Body of pancreas (tissue), 4 donors: Measurements from ENCODE around the gene SLC40A1. TPM values are rescaled to one million over a fixed set of nuclear protein-coding genes. Genes with fewer than 3 reads are reported as not detected.

Experiments
- ATAC-seq: fragments of 150-250 bp; one replicate; pipeline ENCODE4 v1.9.1; 2016
- DNase-seq, 4 donors: peaks; one replicate each; pipeline ENCODE4 v3.0.0-alpha.2; 2019
- H3K27ac ChIP-seq, 4 donors: fragments of 200-600 bp; sonication (generic); 1 replicate in 3 of 4; 2 replicates in 1 of 4; pipeline versions ENCODE4 v1.5.1 to v1.6.1; 2016 to 2019; ENCODE audit warnings: mild to moderate bottlenecking in 1 of 4, mixed read lengths in 1 of 4, moderate library complexity in 1 of 4
- H3K27me3 ChIP-seq, 2 donors: fragments of 200-600 bp; sonication (generic); one replicate each; pipeline ENCODE4 v1.6.0; 2016; ENCODE audit warnings: mild to moderate bottlenecking in 1 of 2
- H3K36me3 ChIP-seq, 2 donors: fragments of 200-600 bp; sonication (generic); replicated peaks in 1 of 2; 2 replicates each; pipeline ENCODE4 v1.5.1; 2016; ENCODE audit warnings: low read depth in 2 of 2; ENCODE audit not compliant: insufficient read depth in 1 of 2
- H3K4me1 ChIP-seq: fragments of 200-600 bp; sonication (generic); one replicate; pipeline ENCODE4 v1.6.0; 2016
- H3K4me3 ChIP-seq, 2 donors: fragments of 200-600 bp; sonication (generic); 1 replicate in 1 of 2; 2 replicates in 1 of 2; pipeline ENCODE4 v1.5.1; 2016 to 2019
- H3K9me3 ChIP-seq, 3 donors: fragments of 200-600 bp; sonication (generic); 1 replicate in 2 of 3; 2 replicates in 1 of 3; pipeline ENCODE4 v1.5.1; 2016
- POLR2A ChIP-seq, 3 donors: fragments of 450-650 bp; IDR thresholded peaks; one replicate each; pipeline ENCODE4 v1.6.1; 2016; ENCODE audit warnings: antibody characterized with exemption in 3 of 3, mild to moderate bottlenecking in 2 of 3
- WGBS, 2 donors: methylation state at CpG; one replicate each; pipeline ENCODE4 v1.1.5; 2017; 5-methylcytosine and 5-hydroxymethylcytosine counted together
- intact Hi-C: fragments of 100-400 bp; cut with DNase I; formaldehyde crosslinking; loops from one replicate; pipeline ENCODE4 v1.15.1; 2023
- total RNA-seq, 2 donors: library from RNA; depleted of rRNA; stranded (reverse); fragments of >200 nt; gene quantifications; one replicate each; pipeline ENCODE4 v1.1.0, GENCODE V29; 2016
- TF ChIP-seq, protein P1 (sequence below), 7 experiments: fragments of 450-650 bp in 4 of 7; fragments of 200-600 bp in 3 of 7; sonication (generic) in 3 of 7; IDR thresholded peaks; one replicate each; pipeline ENCODE4 v1.5.1; 2016 to 2019; ENCODE audit warnings: antibody characterized with exemption in 7 of 7

Gene SLC40A1
- total RNA-seq, 2 donors from 2014 or later, result 30.3 to 61.2 TPM

DNA sequence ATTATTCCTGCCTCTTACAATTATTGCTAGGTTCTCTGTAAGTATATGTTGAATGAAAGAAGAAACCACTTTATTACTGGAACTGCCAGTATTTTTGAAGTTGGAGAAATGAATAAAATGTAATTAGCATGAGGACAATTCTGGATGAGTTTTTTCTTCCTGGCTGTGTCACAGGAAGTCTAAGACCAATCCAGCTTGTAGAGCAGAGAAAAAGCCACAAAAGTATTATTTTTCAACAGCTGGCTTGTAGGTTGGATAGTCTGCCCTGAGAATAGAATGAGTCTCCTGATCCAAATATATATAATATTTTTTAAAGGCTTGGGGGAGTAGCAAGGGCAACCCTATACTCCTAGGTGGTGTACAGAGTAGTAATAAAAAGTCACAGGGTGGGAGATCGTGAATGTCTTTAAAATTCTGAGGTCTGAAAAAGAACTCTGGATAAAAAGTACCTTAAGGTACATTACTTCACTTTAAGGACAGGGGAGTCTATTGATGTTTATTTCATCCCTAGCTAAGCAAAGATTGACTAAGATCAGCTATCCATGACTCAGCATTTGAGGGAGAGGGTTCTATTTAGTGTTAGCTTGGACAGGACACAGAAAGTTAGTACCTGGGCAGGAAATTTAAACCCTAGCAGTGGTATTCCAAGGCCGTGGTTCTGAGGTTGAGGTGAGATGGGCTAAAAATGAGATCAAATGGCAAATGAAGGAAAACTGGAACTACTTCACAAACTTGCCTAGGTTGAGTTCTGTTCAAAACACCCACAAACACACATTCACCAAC lies 31.7 kb downstream of the SLC40A1 start:
- H3K36me3 ChIP-seq, result no peaks in the 10 kb centered on the region
- DNase-seq (no peak), ATAC-seq (no peak)
- no peaks in the 10 kb centered on the region for H3K9me3 ChIP-seq
- H3K4me3 ChIP-seq, result no peak overlapping the region
- WGBS, 2 donors, result 50 to 65% methylated on average over 2 of the region's 2 CpGs
- H3K4me1 ChIP-seq, result peaks cover 34% of the 10 kb centered on the region
- H3K27me3 ChIP-seq, result no peaks in the 10 kb centered on the region
- TF ChIP-seq POLR2A (IDR thresholded peaks at IDR 0.05), result no peak
- TF ChIP-seq, protein P1, sequence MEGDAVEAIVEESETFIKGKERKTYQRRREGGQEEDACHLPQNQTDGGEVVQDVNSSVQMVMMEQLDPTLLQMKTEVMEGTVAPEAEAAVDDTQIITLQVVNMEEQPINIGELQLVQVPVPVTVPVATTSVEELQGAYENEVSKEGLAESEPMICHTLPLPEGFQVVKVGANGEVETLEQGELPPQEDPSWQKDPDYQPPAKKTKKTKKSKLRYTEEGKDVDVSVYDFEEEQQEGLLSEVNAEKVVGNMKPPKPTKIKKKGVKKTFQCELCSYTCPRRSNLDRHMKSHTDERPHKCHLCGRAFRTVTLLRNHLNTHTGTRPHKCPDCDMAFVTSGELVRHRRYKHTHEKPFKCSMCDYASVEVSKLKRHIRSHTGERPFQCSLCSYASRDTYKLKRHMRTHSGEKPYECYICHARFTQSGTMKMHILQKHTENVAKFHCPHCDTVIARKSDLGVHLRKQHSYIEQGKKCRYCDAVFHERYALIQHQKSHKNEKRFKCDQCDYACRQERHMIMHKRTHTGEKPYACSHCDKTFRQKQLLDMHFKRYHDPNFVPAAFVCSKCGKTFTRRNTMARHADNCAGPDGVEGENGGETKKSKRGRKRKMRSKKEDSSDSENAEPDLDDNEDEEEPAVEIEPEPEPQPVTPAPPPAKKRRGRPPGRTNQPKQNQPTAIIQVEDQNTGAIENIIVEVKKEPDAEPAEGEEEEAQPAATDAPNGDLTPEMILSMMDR (IDR thresholded peaks at IDR 0.05), result no peak
- intact Hi-C loops, result no loop called here
- peak overlapping the region in 1 of 4 donors; percentile 30 for H3K27ac ChIP-seq

DNA sequence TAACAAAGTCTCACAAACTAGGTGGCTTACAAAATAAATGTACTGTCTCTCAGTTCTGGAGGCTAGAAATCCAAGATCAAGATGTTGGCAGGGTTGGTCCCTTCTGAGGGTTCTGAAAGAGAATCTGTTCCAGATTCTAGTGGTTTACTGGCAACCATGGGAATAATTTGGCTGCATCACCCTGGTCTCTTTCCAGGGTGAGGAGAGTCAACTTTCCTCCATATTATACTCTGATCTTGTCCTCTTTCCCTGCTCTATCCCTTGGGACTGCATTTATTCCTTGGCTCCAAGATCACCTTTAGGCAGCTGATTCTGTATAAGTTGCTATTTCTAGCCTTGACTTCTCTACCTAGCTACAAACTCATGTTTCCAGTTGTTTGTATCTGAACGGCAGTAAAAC lies 35.2 kb downstream of the SLC40A1 start:
- Histone ChIP-seq H3K4me3 (no peak overlapping the region), H3K27ac (no peak overlapping the region), H3K36me3 (no peaks in the 10 kb centered on the region), H3K4me1 (peaks cover 13% of the 10 kb centered on the region), H3K27me3 (no peaks in the 10 kb centered on the region), H3K9me3 (no peaks in the 10 kb centered on the region)
- intact Hi-C loops, result no loop called here
- ATAC-seq (no peak), DNase-seq (no peak)
- no peak for TF ChIP-seq POLR2A (IDR thresholded peaks at IDR 0.05)
- TF ChIP-seq, protein P1 (IDR thresholded peaks at IDR 0.05), result no peak
- 77 to 85% methylated on average over 1 of the region's 1 CpG for WGBS, 2 donors

DNA sequence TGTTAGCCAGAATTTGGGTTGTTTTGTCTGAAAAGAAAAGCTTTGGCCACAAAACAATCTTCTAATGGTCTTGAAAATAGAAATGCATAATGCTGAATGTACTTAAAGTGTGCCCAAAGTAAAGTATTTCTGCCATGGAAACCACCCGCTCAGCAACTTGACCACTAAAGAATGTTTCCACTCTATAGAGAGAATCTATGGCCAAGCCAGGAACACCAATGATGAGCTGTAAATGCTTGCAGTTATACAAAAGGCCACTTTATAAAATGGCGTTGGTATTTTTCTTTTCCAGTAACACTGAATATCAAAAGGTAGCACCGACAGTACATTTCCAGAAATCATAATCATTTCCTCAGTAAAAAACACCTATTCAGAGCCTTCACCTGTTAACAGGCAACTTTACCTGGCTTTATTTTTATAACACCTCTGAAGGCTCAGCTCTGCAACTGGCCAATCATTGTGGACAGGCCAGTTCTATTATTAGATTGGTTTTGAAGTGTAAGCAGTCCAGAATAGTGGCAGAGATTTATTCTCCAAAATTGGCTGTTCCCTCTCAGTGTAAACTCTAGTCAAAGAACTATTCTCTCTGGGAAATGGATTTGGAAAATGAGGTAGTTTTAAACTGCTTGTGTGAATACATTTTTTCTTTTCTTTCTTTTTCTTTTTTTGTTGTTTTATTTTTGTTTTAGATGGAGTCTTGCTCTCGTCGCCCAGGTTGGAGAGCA lies 36.1 kb downstream of the SLC40A1 start:
- Histone ChIP-seq H3K4me3 (no peak overlapping the region), H3K4me1 (peaks cover 9% of the 10 kb centered on the region), H3K27ac (no peak overlapping the region), H3K27me3 (no peaks in the 10 kb centered on the region), H3K36me3 (no peaks in the 10 kb centered on the region), H3K9me3 (no peaks in the 10 kb centered on the region)
- ATAC-seq (no peak), DNase-seq (no peak)
- no peak for TF ChIP-seq POLR2A (IDR thresholded peaks at IDR 0.05)
- TF ChIP-seq, protein P1 (IDR thresholded peaks at IDR 0.05), result no peak
- intact Hi-C loops, result no loop called here
- 86 to 87% methylated on average over 5 of the region's 5 CpGs for WGBS, 2 donors

DNA sequence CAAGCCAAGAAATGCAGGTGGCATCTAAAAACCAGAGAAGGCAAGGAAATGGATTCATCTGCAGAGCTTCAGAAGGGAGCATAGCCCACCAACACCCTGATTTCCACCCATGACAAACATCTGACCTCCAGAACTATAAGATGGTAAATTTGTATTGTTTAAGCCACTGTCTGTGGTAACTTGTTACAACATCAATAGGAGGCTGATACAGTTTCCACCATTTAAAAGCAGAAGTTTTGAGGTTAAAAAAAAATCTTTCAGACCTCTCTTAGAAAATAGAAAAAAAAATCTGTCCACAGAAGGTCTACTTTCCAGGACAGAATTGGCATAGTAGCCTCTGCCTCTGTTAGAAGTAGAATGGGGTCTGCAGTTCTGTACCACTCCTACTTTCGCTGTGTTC lies 37.2 kb downstream of the SLC40A1 start:
- H3K36me3 ChIP-seq, result no peaks in the 10 kb centered on the region
- WGBS, 2 donors, result 82 to 100% methylated on average over 1 of the region's 1 CpG
- H3K27me3 ChIP-seq, result no peaks in the 10 kb centered on the region
- intact Hi-C loops, result no loop called here
- H3K4me1 ChIP-seq, result no peaks in the 10 kb centered on the region
- ATAC-seq, result no peak
- H3K9me3 ChIP-seq, result no peaks in the 10 kb centered on the region
- no peak overlapping the region for H3K4me3 ChIP-seq
- DNase-seq, result no peak
- peak overlapping the region in 1 of 4 donors; percentile 72 for H3K27ac ChIP-seq
- no peak for TF ChIP-seq POLR2A (IDR thresholded peaks at IDR 0.05)
- TF ChIP-seq, protein P1 (IDR thresholded peaks at IDR 0.05), result no peak
